SU-DHL-6 (cell line): ENCODE measurements around the gene SYNJ2.

Experiments
- H2AFZ ChIP-seq: fragments of 200-600 bp; sonication (generic); 2 replicates; pipeline ENCODE4 v1.6.1; 2014; ENCODE audit warnings: low read depth, mild to moderate bottlenecking, moderate library complexity, mixed read lengths, antibody characterized with exemption, low read length; ENCODE audit not compliant: severe bottlenecking
- H3F3A ChIP-seq: fragments of 200-600 bp; shearing (Covaris generic); 2 replicates; pipeline ENCODE4 v1.6.0; 2016; ENCODE audit warnings: antibody characterized with exemption, mild to moderate bottlenecking; ENCODE audit not compliant: insufficient read depth
- H3K27ac ChIP-seq: fragments of 200-600 bp; sonication (generic); 2 replicates; pipeline ENCODE4 v1.5.1; 2016; ENCODE audit warnings: low read depth, mild to moderate bottlenecking, low read length, moderate library complexity, mixed read lengths
- H3K27me3 ChIP-seq: fragments of 200-600 bp; sonication (generic), shearing (Covaris generic); 2 replicates; pipeline ENCODE4 v1.6.0; 2014; ENCODE audit warnings: mild to moderate bottlenecking, low read length
- H3K36me3 ChIP-seq: fragments of 200-600 bp; sonication (generic); 2 replicates; pipeline ENCODE4 v1.6.1; 2014; ENCODE audit warnings: mild to moderate bottlenecking, low read length, mixed read lengths
- H3K4me2 ChIP-seq: fragments of 300-600, 200-600 bp; shearing (Covaris generic), sonication (generic); 2 replicates; pipeline ENCODE4 v1.6.0; 2014; ENCODE audit warnings: low read length, low read depth, mild to moderate bottlenecking; ENCODE audit not compliant: poor library complexity, severe bottlenecking
- H3K4me3 ChIP-seq: fragments of 200-600 bp; sonication (generic); 2 replicates; pipeline ENCODE4 v1.5.1; 2014; ENCODE audit warnings: antibody characterized with exemption, low read length, mild to moderate bottlenecking, mixed read lengths; ENCODE audit not compliant: insufficient read depth, poor library complexity, severe bottlenecking
- H3K79me2 ChIP-seq: fragments of 200-600 bp; sonication (generic); 2 replicates; pipeline ENCODE4 v1.6.1; 2014; ENCODE audit warnings: mild to moderate bottlenecking, low read length, moderate library complexity; ENCODE audit not compliant: insufficient read depth
- H3K9ac ChIP-seq: fragments of 200-600 bp; sonication (generic); 2 replicates; pipeline ENCODE4 v1.7.0; 2014; ENCODE audit warnings: mild to moderate bottlenecking, low read length
- H3K9me2 ChIP-seq: fragments of 200-600 bp; sonication (generic); replicated peaks from 2 replicates; pipeline ENCODE4 v1.6.1; 2014; ENCODE audit warnings: low read length; ENCODE audit not compliant: insufficient read depth
- H3K9me3 ChIP-seq: fragments of 200-600 bp; sonication (generic); 2 replicates; pipeline ENCODE4 v1.6.1; 2014; ENCODE audit warnings: low read length, mixed read lengths; ENCODE audit not compliant: insufficient read depth
- H4K20me1 ChIP-seq: fragments of 200-600 bp; sonication (generic); 2 replicates; pipeline ENCODE4 v1.6.1; 2014; ENCODE audit warnings: low read depth, mild to moderate bottlenecking, antibody characterized with exemption, low read length, moderate library complexity, mixed read lengths
- EZH2phosphoT487 ChIP-seq: fragments of 200-600 bp; sonication (generic), shearing (Covaris generic); conservative IDR thresholded peaks from 2 replicates; pipeline ENCODE4 v1.6.1; 2018; ENCODE audit warnings: mild to moderate bottlenecking, antibody characterized with exemption, low read length, moderate library complexity, mixed read lengths
- TF ChIP-seq, protein P1 (sequence below): fragments of 200-600 bp; sonication (generic); IDR thresholded peaks from one replicate; pipeline ENCODE4 v1.5.1; 2017; ENCODE audit warnings: antibody characterized with exemption, mild to moderate bottlenecking, low read length, moderate library complexity; ENCODE audit not compliant: insufficient read depth, poor library complexity, severe bottlenecking

The SYNJ2 gene

GRCh38 chr6:157964100-157964499 lies 17.6 kb upstream of the SYNJ2 start:
- no peaks in the 10 kb centered on the region for H4K20me1 ChIP-seq
- no peaks in the 10 kb centered on the region for H3K79me2 ChIP-seq
- no peak overlapping the region for H2AFZ ChIP-seq
- no peak overlapping the region for H3K9ac ChIP-seq
- H3K9me3 ChIP-seq: peaks cover 4% of the 10 kb centered on the region; the same call in 1 of the 2 replicates
- no peak overlapping the region for H3K27ac ChIP-seq
- H3K36me3 ChIP-seq: no peaks in the 10 kb centered on the region
- TF ChIP-seq EZH2phosphoT487: no peak
- TF ChIP-seq, protein P1, sequence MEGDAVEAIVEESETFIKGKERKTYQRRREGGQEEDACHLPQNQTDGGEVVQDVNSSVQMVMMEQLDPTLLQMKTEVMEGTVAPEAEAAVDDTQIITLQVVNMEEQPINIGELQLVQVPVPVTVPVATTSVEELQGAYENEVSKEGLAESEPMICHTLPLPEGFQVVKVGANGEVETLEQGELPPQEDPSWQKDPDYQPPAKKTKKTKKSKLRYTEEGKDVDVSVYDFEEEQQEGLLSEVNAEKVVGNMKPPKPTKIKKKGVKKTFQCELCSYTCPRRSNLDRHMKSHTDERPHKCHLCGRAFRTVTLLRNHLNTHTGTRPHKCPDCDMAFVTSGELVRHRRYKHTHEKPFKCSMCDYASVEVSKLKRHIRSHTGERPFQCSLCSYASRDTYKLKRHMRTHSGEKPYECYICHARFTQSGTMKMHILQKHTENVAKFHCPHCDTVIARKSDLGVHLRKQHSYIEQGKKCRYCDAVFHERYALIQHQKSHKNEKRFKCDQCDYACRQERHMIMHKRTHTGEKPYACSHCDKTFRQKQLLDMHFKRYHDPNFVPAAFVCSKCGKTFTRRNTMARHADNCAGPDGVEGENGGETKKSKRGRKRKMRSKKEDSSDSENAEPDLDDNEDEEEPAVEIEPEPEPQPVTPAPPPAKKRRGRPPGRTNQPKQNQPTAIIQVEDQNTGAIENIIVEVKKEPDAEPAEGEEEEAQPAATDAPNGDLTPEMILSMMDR: no peak
- H3K4me2 ChIP-seq: no peak overlapping the region
- no peaks in the 10 kb centered on the region for H3K27me3 ChIP-seq
- H3F3A ChIP-seq: no peaks in the 10 kb centered on the region
- no peaks in the 10 kb centered on the region for H3K9me2 ChIP-seq
- H3K4me3 ChIP-seq: no peak overlapping the region

DNA sequence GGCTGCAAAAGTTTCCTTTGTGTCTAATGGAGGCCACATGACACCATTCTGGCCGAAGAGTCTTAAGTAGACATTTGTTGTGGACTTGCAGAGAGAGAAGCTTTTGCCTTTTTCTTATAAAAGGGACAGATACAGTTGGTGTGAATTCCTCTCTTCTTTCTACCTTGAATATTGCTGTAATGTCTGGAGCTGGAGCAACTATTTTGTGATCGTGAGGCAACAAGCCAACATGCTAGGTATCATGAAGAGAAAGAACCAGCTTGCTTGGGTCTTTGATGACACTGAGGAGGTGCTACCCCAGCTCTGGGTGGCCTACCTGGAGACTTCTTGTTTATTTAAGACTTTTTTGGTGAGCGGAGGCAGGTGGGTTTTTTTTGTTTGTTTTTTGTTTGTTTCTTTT lies 16.3 kb upstream of the SYNJ2 start:
- Histone ChIP-seq H3K9ac (no peak overlapping the region), H3K27me3 (no peaks in the 10 kb centered on the region), H4K20me1 (no peaks in the 10 kb centered on the region), H3K4me2 (no peak overlapping the region), H3K9me3 (no peaks in the 10 kb centered on the region), H2AFZ (no peak overlapping the region), H3K27ac (no peak overlapping the region), H3K9me2 (no peaks in the 10 kb centered on the region), H3K4me3 (no peak overlapping the region), H3K36me3 (no peaks in the 10 kb centered on the region), H3K79me2 (no peaks in the 10 kb centered on the region), H3F3A (no peaks in the 10 kb centered on the region)
- TF ChIP-seq, protein P1: no peak
- no peak for TF ChIP-seq EZH2phosphoT487

- Histone ChIP-seq H3K79me2 (no peaks in the 10 kb centered on the region), H3K27ac (no peak overlapping the region), H3K4me3 (no peak overlapping the region), H4K20me1 (no peaks in the 10 kb centered on the region), H3K27me3 (no peaks in the 10 kb centered on the region), H3K36me3 (no peaks in the 10 kb centered on the region), H3K4me2 (no peak overlapping the region), H3F3A (no peaks in the 10 kb centered on the region), H3K9me3 (no peaks in the 10 kb centered on the region), H3K9ac (no peak overlapping the region), H2AFZ (no peak overlapping the region), H3K9me2 (no peaks in the 10 kb centered on the region)
- TF ChIP-seq, protein P1: no peak
- TF ChIP-seq EZH2phosphoT487: no peak
These were observed 15.1 kb upstream of the SYNJ2 start for GRCh38 chr6:157966589-157966977.

DNA sequence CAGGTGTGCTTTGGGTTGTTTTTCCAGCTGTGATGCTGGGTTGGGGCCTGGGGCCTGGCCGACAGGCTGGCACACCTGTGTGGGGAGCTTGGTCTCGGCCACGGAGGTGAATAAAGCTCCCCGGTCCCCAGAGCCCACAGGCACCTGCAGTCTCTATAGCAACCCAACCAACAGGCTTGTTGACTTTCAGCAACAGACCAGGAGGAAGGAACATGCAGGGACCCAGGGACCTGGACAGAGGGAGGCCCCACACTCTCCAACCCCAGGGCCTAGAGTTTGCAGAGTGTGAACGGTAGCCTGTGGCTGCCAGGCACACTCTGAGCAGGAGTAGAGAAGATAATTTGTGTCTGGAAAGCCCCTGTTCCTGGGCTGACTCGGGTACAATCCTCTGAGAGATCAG lies 14.6 kb upstream of the SYNJ2 start:
- no peak overlapping the region for H2AFZ ChIP-seq
- H3F3A ChIP-seq: no peaks in the 10 kb centered on the region
- no peaks in the 10 kb centered on the region for H3K79me2 ChIP-seq
- no peak overlapping the region for H3K27ac ChIP-seq
- H3K27me3 ChIP-seq: no peaks in the 10 kb centered on the region
- no peaks in the 10 kb centered on the region for H3K9me2 ChIP-seq
- no peak overlapping the region for H3K4me3 ChIP-seq
- H3K4me2 ChIP-seq: no peak overlapping the region
- no peak for TF ChIP-seq EZH2phosphoT487
- TF ChIP-seq, protein P1: no peak
- H3K9me3 ChIP-seq: no peaks in the 10 kb centered on the region
- no peaks in the 10 kb centered on the region for H4K20me1 ChIP-seq
- no peak overlapping the region for H3K9ac ChIP-seq
- no peaks in the 10 kb centered on the region for H3K36me3 ChIP-seq
